Ramos (cell line): Measurements from ENCODE around the gene NFAM1.

Experiments
- in situ Hi-C: fragments of 300-500 bp; cut with MboI; formaldehyde crosslinking; loops from one replicate; pipeline ENCODE4 v1.14.3; 2022; ENCODE audit warnings: low sequenced_read_pairs; ENCODE audit not compliant: unreplicated experiment

NFAM1 gene

DNA sequence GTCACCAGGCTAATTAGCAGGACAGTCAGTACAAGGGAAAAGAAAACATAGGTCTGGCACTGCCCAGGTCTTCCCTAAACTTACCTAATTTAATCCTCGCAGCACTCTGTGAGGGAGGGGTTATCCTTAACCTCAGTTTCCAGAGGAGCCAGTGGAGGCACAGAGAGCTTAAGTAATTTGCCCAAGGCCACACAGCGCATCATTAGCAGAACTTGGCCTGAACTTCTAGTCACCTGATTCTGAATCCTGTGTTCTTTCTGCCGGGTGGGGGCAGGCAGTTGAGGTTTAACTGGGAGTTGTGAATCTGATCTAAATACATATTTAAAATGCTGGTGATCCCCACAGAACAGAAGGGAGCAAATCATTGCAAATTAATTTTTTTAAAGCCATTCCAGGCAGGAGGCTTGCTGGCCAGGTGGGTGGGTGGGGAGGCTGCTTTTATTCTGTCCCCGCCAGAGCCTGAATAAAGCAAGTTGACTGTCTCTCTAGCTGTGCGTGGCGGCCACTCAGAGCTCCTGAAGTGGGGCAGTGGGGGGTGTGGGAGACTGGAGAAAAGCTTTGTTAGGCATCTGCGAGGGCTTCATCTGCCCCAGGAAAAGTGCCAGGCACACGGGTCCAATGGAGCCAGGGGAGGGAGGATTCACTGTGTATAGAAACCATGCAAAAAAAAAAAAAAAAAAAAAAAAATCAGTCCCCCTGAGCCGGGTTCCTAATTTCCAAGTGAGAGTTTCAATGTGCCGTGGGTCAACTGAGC lies 66.1 kb downstream of the NFAM1 start:
- in situ Hi-C loops, result no loop called here

DNA sequence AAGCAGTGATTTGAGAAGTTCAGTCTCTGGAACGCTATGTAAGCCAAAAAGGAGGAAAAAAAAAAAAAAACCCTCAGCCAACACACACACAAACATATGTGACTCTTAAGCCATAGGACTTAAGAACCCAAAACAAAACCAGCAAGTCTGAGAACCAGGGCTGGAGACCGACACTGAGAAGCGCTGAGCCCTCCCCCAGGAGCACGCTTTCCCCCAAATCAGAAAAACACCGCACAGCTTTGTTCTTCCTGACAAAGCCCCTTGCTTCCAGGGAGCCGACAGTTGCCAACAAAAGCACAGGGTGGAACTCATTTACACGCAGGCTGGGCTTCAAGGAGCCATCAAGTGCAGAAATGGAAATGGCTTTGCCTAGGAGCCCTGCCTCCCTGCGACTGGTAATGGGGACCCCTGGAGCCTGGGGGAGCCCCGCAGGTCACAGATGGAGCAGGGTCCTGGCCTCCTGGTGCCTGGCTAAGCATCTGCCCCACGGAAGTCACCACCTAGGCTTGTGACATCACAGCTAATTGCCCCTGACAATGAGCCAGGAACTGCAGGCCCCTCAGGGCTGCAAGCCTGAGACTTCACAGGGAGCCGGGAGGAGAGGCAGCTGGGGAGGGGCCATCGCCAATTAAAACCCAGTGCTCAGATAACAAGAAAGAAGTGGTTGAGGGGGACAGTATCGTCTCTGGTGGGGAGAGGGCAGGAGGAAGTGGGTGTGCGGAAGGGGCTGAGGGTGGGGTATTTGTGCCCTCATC lies 66.9 kb downstream of the NFAM1 start:
- in situ Hi-C loops, result no loop called here

DNA sequence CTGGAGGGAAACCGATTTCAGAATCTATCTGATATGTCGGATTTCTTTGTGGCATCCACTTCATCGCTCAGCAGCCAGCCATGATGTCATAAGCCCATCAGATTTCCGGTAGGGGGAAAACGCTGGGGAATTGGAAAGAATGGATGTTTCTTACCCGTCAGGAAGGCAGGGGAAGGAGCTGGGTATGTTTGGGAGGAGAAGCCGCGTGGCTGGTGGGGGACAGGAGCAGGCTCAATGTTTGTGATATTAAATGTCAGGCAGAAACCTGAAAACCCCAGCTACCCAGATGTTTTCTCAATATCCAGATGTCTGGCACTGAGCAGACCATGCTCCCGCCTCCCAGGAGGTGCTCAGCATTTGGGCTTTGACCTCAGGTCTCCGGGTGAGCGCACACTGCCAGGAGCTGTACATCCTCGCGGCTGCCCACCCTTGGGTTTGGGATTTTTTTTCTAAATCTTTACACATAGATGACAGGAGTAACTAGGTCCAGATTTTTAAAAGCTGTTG lies 67.5 kb downstream of the NFAM1 start:
- in situ Hi-C loops, result no loop called here

DNA sequence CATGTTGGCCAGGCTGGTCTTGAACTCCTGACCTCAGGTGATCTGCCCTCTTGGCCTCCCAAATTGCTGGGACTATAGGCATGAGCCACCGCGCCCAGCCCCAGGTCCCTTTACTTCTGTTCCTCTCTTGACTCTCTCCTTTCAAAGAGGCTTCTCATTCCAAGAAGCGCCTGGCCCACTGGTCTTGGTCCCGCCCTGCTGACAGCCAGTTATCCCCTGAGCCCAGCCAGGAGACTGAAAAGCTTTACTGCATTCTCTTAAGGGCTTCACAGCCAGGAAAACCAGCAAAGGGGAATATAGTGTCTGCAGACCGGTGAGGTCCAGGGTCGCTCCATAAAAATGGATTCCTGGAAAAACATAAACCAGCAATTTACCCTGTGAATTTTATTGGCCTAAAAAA lies 68.3 kb downstream of the NFAM1 start:
- in situ Hi-C loops, result no loop called here

DNA sequence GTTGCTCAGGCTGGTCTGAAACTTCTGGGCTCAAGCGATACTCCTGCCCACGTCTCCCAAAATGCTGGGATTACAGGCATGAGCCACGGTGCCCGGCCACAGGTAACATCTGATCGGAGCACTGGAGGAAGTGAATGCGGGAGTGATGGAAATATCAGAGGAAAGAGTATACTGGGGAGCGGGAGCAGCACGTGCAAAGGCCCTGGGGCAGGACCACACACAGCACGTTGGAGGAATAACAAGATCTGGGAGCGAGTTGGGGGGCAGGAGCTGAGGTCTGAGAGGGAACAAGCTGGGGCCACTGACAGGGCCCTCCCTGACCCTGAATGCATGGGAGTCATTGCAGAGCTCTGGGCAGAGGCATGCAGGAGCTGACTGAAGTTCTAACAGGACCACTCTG lies 70.7 kb downstream of the NFAM1 start:
- in situ Hi-C loops, result no loop called here

DNA sequence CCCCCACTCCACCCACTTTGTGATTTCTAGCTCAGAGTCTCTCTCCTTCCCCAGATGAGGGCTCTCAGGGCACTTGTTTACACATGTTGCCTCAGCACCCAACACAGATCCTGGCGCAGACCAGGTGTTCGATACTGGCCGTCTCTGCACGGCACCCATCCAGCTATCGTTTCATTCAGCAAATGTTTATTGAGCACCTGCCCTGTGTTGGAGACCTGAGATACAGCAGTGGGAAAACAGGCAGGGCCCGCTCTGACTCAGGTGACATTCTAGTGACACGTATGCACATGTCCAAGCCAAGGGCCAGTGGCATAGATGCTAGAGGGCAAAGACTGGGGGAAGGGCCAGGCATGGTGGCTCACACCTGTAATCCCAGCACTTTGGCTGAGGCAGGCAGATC lies 71.9 kb downstream of the NFAM1 start:
- in situ Hi-C loops, result no loop called here

DNA sequence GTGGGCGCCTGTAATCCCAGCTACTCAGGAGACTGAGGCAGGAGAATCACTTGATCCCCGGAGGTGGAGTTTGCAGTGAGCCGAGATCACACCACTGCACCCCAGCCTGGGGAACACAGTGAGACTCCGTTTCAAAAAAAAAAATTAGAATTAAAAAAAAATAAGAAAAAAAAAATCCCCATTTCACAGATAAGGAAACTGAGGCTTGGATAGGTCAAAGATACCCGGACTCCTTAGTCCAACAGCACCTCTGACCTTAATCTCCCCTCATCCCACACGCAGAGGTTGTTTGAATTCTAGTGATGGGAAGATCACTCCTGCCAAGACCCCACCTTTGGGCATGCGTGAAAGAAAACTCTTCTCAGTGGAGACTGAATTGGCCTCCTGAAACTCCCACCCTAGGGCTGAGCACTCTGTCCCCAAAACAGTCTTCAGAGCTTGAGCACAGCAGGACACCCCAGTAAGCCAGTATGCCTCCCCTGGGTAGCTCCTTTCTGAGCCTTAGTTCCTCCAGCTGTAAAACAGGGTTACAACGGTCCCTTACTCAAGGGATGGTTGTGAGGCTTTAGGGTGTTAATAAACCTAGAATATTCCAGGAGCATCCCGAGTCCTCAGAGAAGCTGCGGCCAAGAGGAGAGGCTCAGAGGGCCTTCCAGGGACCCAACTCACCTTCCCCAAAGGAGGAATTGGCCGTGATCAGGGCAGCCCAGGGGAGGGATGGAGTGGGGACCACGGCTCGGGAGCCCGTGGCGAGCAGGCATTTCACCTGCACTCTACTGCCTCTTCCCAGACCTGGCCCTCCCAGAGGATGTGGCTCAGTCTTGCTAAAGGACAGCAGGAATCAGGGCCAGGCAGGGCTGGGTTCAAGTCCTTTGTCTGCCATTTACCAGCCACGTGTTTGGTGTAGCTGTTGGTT lies 73.3 kb downstream of the NFAM1 start:
- in situ Hi-C loops, result no loop called here

DNA sequence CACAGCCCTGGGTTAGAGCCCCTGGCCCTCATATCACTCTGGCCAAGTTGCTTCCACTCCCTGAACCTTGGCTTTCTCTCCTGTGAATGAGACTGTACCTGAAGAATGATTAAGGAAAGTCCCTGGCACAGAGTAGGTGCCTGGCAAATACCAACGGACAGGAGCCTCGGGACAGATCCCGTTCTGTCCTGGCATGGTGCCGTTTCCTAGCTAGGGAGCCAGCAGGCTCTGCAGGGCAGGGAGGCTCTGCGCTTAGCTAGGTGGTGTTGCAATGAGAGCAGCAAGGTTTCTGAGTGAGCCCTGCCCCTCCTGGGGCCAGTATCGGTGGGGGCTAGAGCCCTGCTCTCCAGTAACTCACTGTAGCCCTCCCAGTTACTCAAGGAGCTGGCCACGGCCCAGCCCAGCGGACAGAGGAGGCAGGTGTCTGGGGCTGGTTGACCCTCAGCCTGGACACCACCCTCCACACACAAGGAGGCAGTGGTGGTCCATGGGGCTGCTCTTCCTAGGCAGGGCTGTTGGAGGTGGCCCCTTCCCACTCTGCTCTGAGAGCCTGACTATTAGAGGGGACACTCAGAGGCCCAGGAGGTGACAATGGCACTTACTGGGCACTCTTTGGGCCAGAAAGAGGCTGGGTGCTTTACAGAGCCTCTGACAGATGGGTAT lies 74.4 kb downstream of the NFAM1 start:
- in situ Hi-C loops, result no loop called here

DNA sequence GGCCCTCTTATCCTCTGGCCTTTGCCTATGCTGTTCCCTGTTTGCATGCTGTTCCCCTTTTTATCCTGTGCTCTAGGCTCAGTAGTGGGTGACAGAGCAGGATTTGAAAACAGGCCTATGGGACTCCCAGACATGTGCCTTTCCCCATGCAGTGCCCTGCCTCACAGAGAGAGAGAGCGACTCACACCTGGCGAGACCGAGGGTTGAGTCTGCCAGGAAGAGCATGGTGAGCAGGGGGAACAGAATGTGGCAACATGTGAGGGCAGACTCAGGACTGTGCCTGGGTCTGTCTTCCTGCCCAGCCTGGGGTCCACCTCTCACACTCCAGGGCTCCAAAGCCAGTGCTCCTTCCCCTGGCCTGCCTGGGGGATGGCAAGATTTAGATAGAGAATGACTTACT lies 75.0 kb downstream of the NFAM1 start:
- in situ Hi-C loops, result no loop called here

DNA sequence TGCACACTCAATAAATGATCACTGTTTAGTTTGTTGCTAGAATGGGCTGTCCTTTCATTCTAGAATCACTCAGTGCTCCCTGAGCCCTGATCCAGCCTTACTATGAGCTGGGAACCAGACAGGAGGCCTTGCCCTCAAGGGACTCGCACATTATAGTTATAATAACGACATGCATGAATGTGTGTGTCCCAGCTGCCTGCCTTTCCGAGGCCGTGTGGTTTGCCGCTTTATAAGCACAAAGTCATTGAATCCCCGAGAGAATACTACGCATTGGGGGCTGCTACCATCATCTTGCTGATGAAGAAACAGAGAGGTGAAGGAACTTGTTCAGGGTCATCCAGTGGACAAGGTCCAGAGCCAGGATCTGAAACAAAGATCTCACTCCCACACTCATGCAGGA lies 75.7 kb downstream of the NFAM1 start:
- in situ Hi-C loops, result no loop called here

DNA sequence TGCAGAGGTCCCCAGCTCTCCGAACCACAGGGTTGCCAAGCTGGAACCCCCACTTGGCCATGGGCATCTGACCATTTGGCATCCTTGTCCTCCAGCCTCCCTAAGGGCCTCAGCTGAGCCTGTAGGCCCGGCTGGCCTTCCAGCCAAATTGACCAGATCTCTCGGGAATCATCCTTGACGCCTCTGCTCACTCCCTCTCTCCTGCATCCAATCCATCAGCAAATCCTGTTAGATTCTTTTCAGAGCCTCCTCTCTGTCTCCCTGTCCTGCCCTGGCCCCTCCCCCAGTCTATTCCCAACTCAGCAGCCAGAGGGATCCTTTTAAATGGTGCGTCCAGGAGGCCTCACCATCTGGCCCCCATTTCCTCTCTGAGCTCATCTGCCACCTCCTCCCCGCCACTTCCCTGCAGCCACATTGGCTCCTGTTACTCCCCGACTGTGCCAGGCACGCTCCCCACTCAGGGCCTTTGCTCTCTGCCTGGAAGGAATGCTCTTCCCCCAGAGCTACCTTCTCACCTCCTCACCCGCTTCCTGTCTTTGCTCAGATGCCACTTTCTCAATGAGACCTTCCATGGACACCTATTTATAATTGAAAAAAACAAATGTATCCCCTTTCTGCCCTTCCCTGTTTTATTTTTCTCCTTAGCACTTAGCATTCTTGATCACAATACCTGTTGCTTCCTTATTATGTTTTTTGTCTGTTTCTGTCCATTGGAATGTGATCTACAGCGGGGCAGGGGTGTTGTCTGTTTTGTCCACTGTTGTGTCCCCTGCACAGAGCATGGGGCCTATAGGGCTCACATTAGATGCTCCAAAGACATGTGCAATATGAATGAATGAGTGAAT lies 78.1 kb downstream of the NFAM1 start:
- in situ Hi-C loops, result no loop called here

DNA sequence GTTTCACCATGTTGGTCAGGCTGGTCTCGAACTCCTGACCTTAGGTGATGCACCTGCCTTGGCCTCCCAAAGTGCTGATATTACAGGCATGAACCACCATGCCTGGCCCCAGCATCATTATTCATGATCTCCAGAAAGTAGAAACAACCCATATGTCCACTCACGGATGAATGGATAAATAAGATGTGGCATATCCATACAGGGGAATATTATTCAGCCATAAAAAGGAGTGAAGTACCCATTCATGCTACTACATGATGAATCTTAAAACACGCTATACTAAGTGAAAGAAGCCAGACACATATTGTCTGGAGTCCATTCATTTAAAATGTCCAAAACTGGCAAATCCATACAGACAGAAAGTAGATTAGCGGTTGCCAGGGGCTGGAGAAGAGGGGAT lies 81.8 kb downstream of the NFAM1 start:
- in situ Hi-C loops, result no loop called here

DNA sequence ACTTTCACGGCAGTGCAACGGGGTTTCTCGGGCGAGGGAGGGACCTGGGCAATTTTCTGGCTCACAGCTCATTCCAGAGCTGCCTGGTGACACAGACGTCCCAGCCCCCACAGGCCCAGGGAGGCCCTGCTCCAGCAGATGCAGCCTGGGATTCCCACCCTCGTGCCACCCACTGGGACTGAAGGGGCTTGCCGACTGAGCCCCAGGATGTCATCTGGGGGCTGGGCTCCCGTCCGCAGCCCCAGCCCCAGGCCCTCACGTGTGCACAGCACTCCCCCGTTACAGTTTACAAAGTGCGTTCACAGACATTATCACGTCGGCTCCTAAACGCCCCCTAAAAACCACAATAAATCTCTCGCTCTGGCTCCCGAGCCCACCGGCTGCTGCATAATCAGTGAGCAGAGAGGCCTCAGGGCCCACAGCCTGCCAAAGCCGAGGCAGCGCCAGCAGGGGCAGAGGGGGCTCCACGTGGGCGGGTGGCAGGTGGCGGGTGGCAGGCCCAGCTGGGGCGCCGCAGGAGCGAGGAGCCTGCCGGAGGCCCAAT lies 84.8 kb downstream of the NFAM1 start:
- in situ Hi-C loops, result no loop called here

DNA sequence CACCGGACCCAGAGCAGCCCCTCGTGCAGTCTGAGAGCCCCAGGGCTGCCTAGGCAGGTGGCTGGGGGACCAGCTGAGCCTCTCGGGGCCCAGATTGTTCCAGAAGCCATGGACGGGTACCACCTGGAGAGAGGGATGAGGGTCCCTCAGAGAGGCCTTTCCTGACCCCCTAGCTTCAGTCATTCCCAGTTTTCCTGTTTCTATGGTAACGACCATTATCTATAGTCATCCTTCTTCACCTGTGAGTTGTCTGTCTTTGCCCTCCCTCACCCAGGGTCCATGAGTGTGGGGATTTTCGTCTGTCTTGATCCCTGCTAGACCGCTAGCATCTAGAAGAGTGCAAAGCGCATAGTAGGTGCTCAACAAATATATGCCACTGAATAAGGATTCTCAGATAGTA lies 85.5 kb downstream of the NFAM1 start:
- in situ Hi-C loops, result no loop called here

DNA sequence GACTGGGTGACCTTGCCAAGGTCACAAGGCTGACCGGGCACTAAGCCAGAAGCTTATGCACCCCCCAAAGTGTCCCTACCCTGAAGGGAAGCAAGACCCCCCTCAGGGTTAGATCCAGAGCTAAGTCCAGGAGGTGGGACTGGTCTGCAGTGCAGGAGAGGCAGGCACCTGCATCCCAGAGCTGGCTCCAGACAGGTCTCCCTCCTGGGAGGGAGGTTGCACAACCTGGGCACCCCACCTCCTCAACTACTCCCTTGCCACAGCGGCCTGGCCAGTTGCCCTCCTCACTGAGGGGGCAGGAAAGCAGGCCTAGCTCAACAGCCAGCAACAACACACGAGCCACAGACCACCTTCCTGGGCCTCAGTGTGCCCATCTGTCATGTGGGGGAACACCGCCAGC lies 86.7 kb downstream of the NFAM1 start:
- in situ Hi-C loops, result no loop called here

DNA sequence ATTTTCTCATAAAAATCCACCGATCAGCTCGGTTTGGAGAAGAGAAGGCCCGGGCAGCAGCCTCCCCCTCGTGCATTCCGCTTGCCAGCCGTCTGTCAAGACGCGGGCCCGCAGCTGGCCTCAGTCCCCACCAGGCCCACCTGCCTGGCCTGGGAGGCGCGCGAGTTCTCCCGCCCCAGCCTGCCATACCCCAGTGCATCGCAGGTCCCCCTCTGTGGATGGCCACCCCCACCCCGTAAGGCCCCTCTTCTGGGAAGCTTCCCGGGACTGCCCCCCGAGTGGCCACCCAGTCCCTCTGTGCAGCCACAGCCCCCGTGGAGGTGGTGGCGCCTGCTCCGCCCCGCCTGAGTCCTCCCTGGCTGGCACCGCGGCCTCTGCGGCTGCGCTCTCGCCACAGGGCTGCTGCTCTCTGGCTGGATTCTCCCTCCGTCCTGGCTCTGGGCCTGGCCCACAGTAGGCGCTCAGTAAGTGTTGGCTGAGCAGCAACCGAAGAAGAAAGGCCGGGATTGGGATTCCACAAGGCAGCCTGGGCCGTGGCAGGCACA lies 87.8 kb downstream of the NFAM1 start:
- in situ Hi-C loops, result no loop called here

DNA sequence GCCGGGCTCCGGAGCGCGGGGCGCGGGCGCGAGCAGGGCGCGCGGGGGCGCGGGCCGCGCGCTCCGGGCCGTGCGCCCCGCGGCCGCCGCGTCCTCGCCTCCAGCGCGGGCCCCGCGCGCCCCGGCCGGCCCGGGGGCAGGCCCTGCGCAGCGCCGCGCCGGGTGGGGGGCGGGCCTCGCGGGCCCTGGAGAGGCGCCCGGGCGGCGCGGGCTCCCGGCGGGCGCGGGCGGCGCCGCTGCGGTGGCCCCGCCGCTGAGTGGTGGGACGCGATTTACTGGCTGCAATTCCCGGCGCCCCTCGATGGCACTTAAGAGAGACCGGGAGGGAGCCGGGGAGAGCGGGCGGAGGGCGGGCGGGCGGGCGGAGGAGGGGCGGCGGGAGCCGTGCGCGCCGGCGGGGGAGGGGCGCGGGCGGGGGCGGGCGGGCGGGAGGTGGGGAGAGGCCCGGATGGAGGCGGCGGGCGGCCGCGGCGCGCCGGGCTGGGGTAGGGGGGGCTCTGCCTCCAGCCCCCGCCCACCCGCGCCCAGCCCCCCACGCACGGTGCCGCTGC lies 88.6 kb downstream of the NFAM1 start:
- in situ Hi-C loops, result no loop called here

DNA sequence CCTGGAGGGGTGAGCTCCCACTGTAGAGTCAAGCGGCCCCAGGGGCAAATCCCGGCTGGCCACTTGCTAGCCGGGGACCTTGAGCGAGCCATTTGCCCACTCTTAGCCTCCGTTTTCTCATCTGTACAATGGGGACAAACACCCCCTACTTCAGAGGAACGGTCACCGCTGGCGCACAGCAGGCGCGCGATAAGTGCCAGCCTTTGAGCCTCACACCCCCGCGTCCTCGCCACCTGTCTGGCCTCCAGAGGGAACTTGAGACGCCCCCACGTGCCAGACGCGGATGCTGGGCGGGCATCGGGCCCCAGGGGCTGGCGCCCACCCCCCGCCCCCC lies 89.1 kb downstream of the NFAM1 start:
- in situ Hi-C loops, result no loop called here
